Lung (tissue), 12 donors: ENCODE data around the gene COL4A4. TPM values are rescaled to one million over a fixed set of nuclear protein-coding genes. Genes with fewer than 3 reads are reported as not detected.

Source experiments
- ATAC-seq: fragments of 200-7000 bp; cut with Tn5 transposase; one replicate; pipeline ENCODE4 v1.9.1; 2020; ENCODE audit warnings: moderate number of reproducible peaks; ENCODE audit not compliant: insufficient read depth, low FRiP score
- DNase-seq, 3 donors: peaks; one replicate each; pipeline ENCODE4 v3.0.0-alpha.2; 2013 to 2017
- H3K27ac ChIP-seq, 2 donors: one replicate each; pipeline ENCODE4 v1.5.1; 2013; ENCODE audit warnings: mild to moderate bottlenecking in 2 of 2, moderate library complexity in 2 of 2, control low read depth in 1 of 2, inconsistent platforms in 1 of 2, low read depth in 1 of 2, low read length in 1 of 2
- H3K27me3 ChIP-seq, 3 donors: one replicate each; pipeline ENCODE4 v1.5.1; 2013; ENCODE audit warnings: low read length in 2 of 3; ENCODE audit not compliant: control insufficient read depth in 3 of 3, insufficient read depth in 3 of 3
- H3K36me3 ChIP-seq, 4 donors: one replicate each; pipeline ENCODE4 v1.5.1; 2013; ENCODE audit warnings: low read length in 4 of 4, mild to moderate bottlenecking in 1 of 4, moderate library complexity in 1 of 4; ENCODE audit not compliant: control insufficient read depth in 4 of 4, insufficient read depth in 4 of 4
- H3K4me1 ChIP-seq, 5 donors: one replicate each; pipeline ENCODE4 v1.5.1; 2013; ENCODE audit warnings: low read length in 5 of 5, mild to moderate bottlenecking in 2 of 5, moderate library complexity in 1 of 5; ENCODE audit not compliant: control insufficient read depth in 5 of 5, insufficient read depth in 5 of 5
- H3K4me3 ChIP-seq: one replicate; pipeline ENCODE4 v1.5.1; 2013; ENCODE audit warnings: mild to moderate bottlenecking, control low read depth, moderate library complexity
- H3K9ac ChIP-seq, 2 donors: one replicate each; pipeline ENCODE4 v1.5.1; 2013; ENCODE audit warnings: low read length in 2 of 2, control low read depth in 1 of 2; ENCODE audit not compliant: insufficient read depth in 1 of 2
- H3K9me3 ChIP-seq, 4 donors: one replicate each; pipeline ENCODE4 v1.5.1; 2013; ENCODE audit warnings: low read length in 3 of 4, mild to moderate bottlenecking in 1 of 4, moderate library complexity in 1 of 4; ENCODE audit not compliant: control insufficient read depth in 4 of 4, insufficient read depth in 3 of 4
- WGBS, 2 donors: extraction: QIAGEN DNeasy Blood & Tissue Kit; methylation state at CpG; one replicate each; pipeline ENCODE4 v1.1.7; 2013; 5-methylcytosine and 5-hydroxymethylcytosine counted together
- polyA plus RNA-seq, 2 donors: library from polyadenylated mRNA; stranded (reverse); fragments of 200-250 nt; gene quantifications; one replicate each; pipeline ENCODE4 v1.2.1, GENCODE V29; 2013
- total RNA-seq, 2 donors: library from RNA; depleted of rRNA in 1 of 2; stranded (reverse); fragments of >200 nt in 1 of 2; gene quantifications; one replicate each; pipeline ENCODE4 v1.2.1, GENCODE V29; 2014 to 2021
- TF ChIP-seq, protein P1 (sequence below): IDR thresholded peaks from 2 replicates; pipeline ENCODE4 v1.5.1; 2012; ENCODE audit warnings: mild to moderate bottlenecking; ENCODE audit errors: control extremely low read depth, extremely low read depth
- donor health status: control.
- donor health status: control.
- donor health status: Bipolar disorder and iron deficiency.
- donor health status: healthy.
- donor health status: DM: yes; HTN: yes; CAD: no.

Gene COL4A4
- total and polyA plus RNA-seq, 4 donors: 2.7 to 20.1 (median 9.8) TPM

DNA sequence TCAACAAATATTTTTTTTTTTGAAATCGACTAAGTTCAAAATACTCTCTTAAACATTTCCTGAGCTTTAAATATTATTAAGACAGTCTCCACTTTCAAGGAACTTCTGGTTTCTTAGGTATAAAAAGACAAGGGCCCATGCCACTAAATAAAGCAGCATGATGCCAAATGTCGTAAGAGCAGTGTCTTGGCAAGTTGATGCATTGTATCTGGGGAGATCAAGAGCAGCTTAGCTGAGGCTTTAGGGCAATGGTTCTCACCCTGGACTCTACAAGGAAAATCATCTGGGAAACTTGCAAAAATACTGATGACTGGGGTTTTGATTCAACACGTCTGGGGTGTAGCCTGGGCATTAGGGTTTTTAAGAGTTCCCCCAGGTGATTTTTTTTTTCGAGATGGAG is 41.7 kb upstream of the COL4A4 start:
- Histone ChIP-seq H3K4me1 (no peaks in the 10 kb centered on the region), H3K9me3 (no peaks in the 10 kb centered on the region), H3K27ac (no peak overlapping the region), H3K36me3 (no peaks in the 10 kb centered on the region), H3K27me3 (no peaks in the 10 kb centered on the region), H3K9ac (no peak overlapping the region), H3K4me3 (no peak overlapping the region)
- TF ChIP-seq, protein P1, sequence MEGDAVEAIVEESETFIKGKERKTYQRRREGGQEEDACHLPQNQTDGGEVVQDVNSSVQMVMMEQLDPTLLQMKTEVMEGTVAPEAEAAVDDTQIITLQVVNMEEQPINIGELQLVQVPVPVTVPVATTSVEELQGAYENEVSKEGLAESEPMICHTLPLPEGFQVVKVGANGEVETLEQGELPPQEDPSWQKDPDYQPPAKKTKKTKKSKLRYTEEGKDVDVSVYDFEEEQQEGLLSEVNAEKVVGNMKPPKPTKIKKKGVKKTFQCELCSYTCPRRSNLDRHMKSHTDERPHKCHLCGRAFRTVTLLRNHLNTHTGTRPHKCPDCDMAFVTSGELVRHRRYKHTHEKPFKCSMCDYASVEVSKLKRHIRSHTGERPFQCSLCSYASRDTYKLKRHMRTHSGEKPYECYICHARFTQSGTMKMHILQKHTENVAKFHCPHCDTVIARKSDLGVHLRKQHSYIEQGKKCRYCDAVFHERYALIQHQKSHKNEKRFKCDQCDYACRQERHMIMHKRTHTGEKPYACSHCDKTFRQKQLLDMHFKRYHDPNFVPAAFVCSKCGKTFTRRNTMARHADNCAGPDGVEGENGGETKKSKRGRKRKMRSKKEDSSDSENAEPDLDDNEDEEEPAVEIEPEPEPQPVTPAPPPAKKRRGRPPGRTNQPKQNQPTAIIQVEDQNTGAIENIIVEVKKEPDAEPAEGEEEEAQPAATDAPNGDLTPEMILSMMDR: no peak
- ATAC-seq (no peak), DNase-seq (no peak)
- WGBS, 2 donors: 70 to 82% methylated on average over 4 of the region's 4 CpGs

DNA sequence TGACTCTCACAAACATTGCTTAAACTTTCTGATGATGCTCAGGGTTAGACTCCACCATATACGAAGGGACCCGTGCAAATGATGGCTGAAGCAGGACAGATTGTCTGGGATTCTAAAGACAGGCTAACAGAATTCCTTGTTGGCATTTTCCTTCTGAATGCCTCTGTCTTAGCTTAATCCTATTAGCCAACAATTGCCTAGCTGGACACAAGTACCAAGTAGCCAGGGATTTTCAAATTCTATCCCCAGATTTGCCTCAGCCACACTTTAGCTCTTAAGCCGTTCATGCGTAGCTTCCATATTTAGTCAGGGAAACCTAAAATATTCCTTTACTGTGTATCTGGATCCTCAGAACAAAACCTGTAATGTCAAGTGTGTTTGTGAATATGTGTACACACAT is 40.4 kb upstream of the COL4A4 start:
- no peaks in the 10 kb centered on the region for H3K36me3 ChIP-seq
- no peaks in the 10 kb centered on the region for H3K9me3 ChIP-seq
- no peaks in the 10 kb centered on the region for H3K27me3 ChIP-seq
- WGBS, 2 donors: 96 to 97% methylated on average over 4 of the region's 4 CpGs
- H3K4me3 ChIP-seq: no peak overlapping the region
- TF ChIP-seq, protein P1: no peak
- no peak for DNase-seq
- H3K9ac ChIP-seq: no peak overlapping the region
- H3K4me1 ChIP-seq: no peaks in the 10 kb centered on the region
- H3K27ac ChIP-seq: no peak overlapping the region
- no peak for ATAC-seq

DNA sequence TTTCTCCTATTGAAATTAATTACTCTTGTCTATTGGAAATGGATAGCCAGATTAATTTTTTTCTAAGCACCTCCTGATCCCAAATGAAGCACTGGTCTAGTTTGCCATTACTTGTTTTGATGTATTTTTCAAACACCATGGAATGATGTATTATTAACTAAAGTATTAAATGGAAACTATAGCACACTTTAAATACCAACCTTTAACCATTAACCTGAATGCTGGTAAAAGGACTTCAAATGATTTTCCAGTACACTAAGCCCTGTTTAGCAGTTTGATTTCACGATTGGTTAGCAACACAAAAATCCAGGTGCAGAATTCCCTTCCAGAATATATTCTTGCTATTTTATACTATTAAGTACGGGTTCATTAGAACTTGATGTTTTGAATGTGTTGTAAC is 37.8 kb upstream of the COL4A4 start:
- no peak for DNase-seq
- Histone ChIP-seq H3K4me1 (no peaks in the 10 kb centered on the region), H3K9me3 (no peaks in the 10 kb centered on the region), H3K27me3 (no peaks in the 10 kb centered on the region), H3K9ac (no peak overlapping the region), H3K27ac (no peak overlapping the region), H3K4me3 (no peak overlapping the region), H3K36me3 (no peaks in the 10 kb centered on the region)
- TF ChIP-seq, protein P1: no peak
- 86 to 87% methylated on average over 2 of the region's 2 CpGs for WGBS, 2 donors
- no peak for ATAC-seq

DNA sequence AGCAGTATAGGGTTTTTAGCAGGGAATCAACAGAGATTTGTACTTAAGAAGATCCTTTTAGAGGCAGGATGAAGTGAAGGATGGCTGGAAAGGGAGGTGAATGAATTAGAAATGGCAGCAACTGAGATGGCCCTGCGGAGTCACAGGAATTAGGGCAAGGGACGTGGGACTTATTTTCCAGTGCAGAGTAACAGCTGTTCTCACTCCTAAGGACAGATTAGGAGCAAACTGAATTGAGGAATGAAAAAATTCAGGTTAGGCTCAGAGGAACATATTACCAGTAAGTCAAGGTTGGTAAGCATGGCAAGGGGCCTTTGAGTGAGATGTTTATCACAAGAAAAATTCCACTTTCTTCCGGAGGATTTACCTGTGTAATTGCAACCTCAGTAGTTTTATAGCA is 34.9 kb upstream of the COL4A4 start:
- Histone ChIP-seq H3K4me3 (no peak overlapping the region), H3K9ac (no peak overlapping the region), H3K36me3 (no peaks in the 10 kb centered on the region), H3K4me1 (no peaks in the 10 kb centered on the region), H3K27ac (no peak overlapping the region), H3K27me3 (no peaks in the 10 kb centered on the region), H3K9me3 (no peaks in the 10 kb centered on the region)
- WGBS, 2 donors: 68 to 86% methylated on average over 3 of the region's 3 CpGs
- no peak for ATAC-seq
- DNase-seq: no peak
- TF ChIP-seq, protein P1: no peak
